SK-N-SH (cell line): ENCODE measurements around the gene GIT2. TPM values are rescaled to one million over a fixed set of nuclear protein-coding genes. Genes with fewer than 3 reads are reported as not detected.

Source experiments
- CTCF ChIA-PET: fragments of 300-600, 350-600 bp; formaldehyde crosslinking; extraction: SDS; loops from one replicate; lab custom pipeline; 2021; lab: Yijun Ruan, JAX
- POLR2A ChIA-PET: fragments of 350-600 bp; sonication (Branson Sonifier 250); formaldehyde crosslinking; extraction: SDS; loops from one replicate; lab custom pipeline; 2020; ENCODE audit warnings: antibody characterized with exemption, inconsistent platforms; lab: Yijun Ruan, JAX
- DNase-seq: peaks from one replicate; pipeline ENCODE4 v3.0.0; 2012
- H2AFZ ChIP-seq: fragments of 200-600 bp; sonication (generic); 2 replicates; pipeline ENCODE4 v1.8.1; 2016; ENCODE audit warnings: antibody characterized with exemption, mild to moderate bottlenecking, low read depth
- H3F3A ChIP-seq: fragments of 200-600 bp; sonication (generic); replicated peaks from 2 replicates; pipeline ENCODE3; 2016; ENCODE audit warnings: antibody characterized with exemption, mild to moderate bottlenecking; ENCODE audit not compliant: insufficient read depth
- H3K27ac ChIP-seq, 2 experiments: fragments of 200-500 bp in 1 of 2; fragments of 200-600 bp in 1 of 2; sonication (Bioruptor generic) in 1 of 2; sonication (generic), shearing (Covaris generic) in 1 of 2; 2 replicates each; pipeline versions ENCODE4 v1.5.1 to v1.6.1; 2014 to 2016; ENCODE audit warnings: low read depth in 2 of 2, inconsistent platforms in 1 of 2, low read length in 1 of 2, mild to moderate bottlenecking in 1 of 2, mixed read lengths in 1 of 2
- H3K27me3 ChIP-seq: fragments of 200-600 bp; sonication (generic), shearing (Covaris generic); 2 replicates; pipeline ENCODE4 v1.6.1; 2016; ENCODE audit warnings: mixed run types; ENCODE audit not compliant: insufficient read depth
- H3K36me3 ChIP-seq, 2 experiments: fragments of 200-500 bp in 1 of 2; fragments of 200-600 bp in 1 of 2; sonication (Bioruptor generic) in 1 of 2; sonication (generic) in 1 of 2; replicated peaks in 1 of 2; 2 replicates each; pipeline versions ENCODE3 to v1.5.1; 2014 to 2016; ENCODE audit warnings: low read length in 1 of 2, mild to moderate bottlenecking in 1 of 2; ENCODE audit not compliant: insufficient read depth in 2 of 2, control insufficient read depth in 1 of 2
- H3K4me1 ChIP-seq, 2 experiments: fragments of 200-500 bp in 1 of 2; fragments of 200-600 bp in 1 of 2; sonication (Bioruptor generic) in 1 of 2; sonication (generic), shearing (Covaris generic) in 1 of 2; 2 replicates each; pipeline versions ENCODE4 v1.5.1 to v1.6.1; 2014 to 2016; ENCODE audit warnings: low read depth in 1 of 2, low read length in 1 of 2, mixed run types in 1 of 2; ENCODE audit not compliant: insufficient read depth in 2 of 2, control insufficient read depth in 1 of 2
- H3K4me2 ChIP-seq: fragments of 200-600 bp; sonication (generic), shearing (Covaris generic); 2 replicates; pipeline ENCODE4 v1.6.1; 2017; ENCODE audit warnings: mixed run types
- H3K4me3 ChIP-seq, 2 experiments: fragments of 200-500 bp in 1 of 2; fragments of 200-600 bp in 1 of 2; sonication (Bioruptor generic) in 1 of 2; sonication (generic), shearing (Covaris generic) in 1 of 2; 2 replicates each; pipeline versions ENCODE4 v1.5.1 to v1.8.1; 2014 to 2016; ENCODE audit warnings: low read depth in 2 of 2, inconsistent platforms in 1 of 2, low read length in 1 of 2, mild to moderate bottlenecking in 1 of 2, mixed read lengths in 1 of 2, moderate library complexity in 1 of 2
- H3K79me2 ChIP-seq: fragments of 200-600 bp; sonication (generic); 2 replicates; pipeline ENCODE4 v1.8.1; 2017; ENCODE audit warnings: mild to moderate bottlenecking; ENCODE audit not compliant: insufficient read depth
- H3K9ac ChIP-seq: fragments of 200-600 bp; sonication (generic); 2 replicates; pipeline ENCODE4 v1.6.1; 2017; ENCODE audit warnings: mixed run types
- H3K9me2 ChIP-seq: fragments of 200-600 bp; sonication (generic); 2 replicates; pipeline ENCODE4 v1.6.1; 2017; ENCODE audit warnings: mixed run types
- H3K9me3 ChIP-seq: fragments of 200-600 bp; sonication (generic); 2 replicates; pipeline ENCODE4 v1.6.1; 2017; ENCODE audit warnings: mixed run types, mild to moderate bottlenecking, moderate library complexity
- H4K20me1 ChIP-seq: fragments of 200-600 bp; sonication (generic); 2 replicates; pipeline ENCODE4 v1.6.1; 2017; ENCODE audit warnings: mild to moderate bottlenecking, mixed run types; ENCODE audit not compliant: insufficient read depth
- CTCF ChIP-seq: fragments of 200-600 bp; sonication (generic); IDR thresholded peaks from 2 replicates; pipeline ENCODE4 v1.6.1; 2017; ENCODE audit warnings: antibody characterized with exemption, mild to moderate bottlenecking, moderate library complexity
- ELF1 ChIP-seq: IDR thresholded peaks from 2 replicates; pipeline ENCODE4 v1.4.0; 2012
- EP300 ChIP-seq, 2 experiments: IDR thresholded peaks; 2 replicates each; pipeline versions ENCODE4 v1.4.0 to v1.6.1; 2012; ENCODE audit warnings: borderline replicate concordance in 1 of 2, low read depth in 1 of 2, low read length in 1 of 2
- FOSL2 ChIP-seq: IDR thresholded peaks from 2 replicates; pipeline ENCODE4 v1.4.0; 2012; ENCODE audit warnings: low read depth, mild to moderate bottlenecking, moderate library complexity, borderline replicate concordance
- FOXM1 ChIP-seq: IDR thresholded peaks from 2 replicates; pipeline ENCODE4 v1.4.0; 2012; ENCODE audit warnings: low read depth, mild to moderate bottlenecking
- GATA2 ChIP-seq: sonication (generic); formaldehyde crosslinking; IDR thresholded peaks from 2 replicates; pipeline ENCODE4 v1.5.0; 2020; ENCODE audit warnings: mild to moderate bottlenecking, missing genetic modification reagents
- MAX ChIP-seq: IDR thresholded peaks from 2 replicates; pipeline ENCODE4 v1.4.0; 2012; ENCODE audit warnings: low read depth
- MEF2A ChIP-seq: IDR thresholded peaks from 2 replicates; pipeline ENCODE4 v1.4.0; 2012; ENCODE audit warnings: low read depth, borderline replicate concordance
- MXI1 ChIP-seq: IDR thresholded peaks from 2 replicates; pipeline ENCODE4 v1.6.1; 2012; ENCODE audit warnings: mild to moderate bottlenecking, low read depth, low read length, improper control_type of control experiment
- NFIC ChIP-seq: IDR thresholded peaks from 2 replicates; pipeline ENCODE4 v1.4.0; 2012; ENCODE audit warnings: borderline replicate concordance
- PBX3 ChIP-seq: IDR thresholded peaks from 2 replicates; pipeline ENCODE4; 2012
- POLR2AphosphoS5 ChIP-seq: IDR thresholded peaks from 2 replicates; pipeline ENCODE4 v1.6.1; 2012; ENCODE audit warnings: low read depth, low read length
- RCOR1 ChIP-seq: fragments of 150-350 bp; IDR thresholded peaks from 2 replicates; pipeline ENCODE4 v1.6.1; 2017; ENCODE audit warnings: antibody characterized with exemption, low read length
- RFX5 ChIP-seq: IDR thresholded peaks from 2 replicates; pipeline ENCODE4 v1.6.1; 2012; ENCODE audit warnings: mild to moderate bottlenecking, improper control_type of control experiment, low read length
- RXRA ChIP-seq: IDR thresholded peaks from 2 replicates; pipeline ENCODE4 v1.4.0; 2012; ENCODE audit warnings: low read depth, mild to moderate bottlenecking, borderline replicate concordance
- TCF12 ChIP-seq: IDR thresholded peaks from 2 replicates; pipeline ENCODE4 v1.4.0; 2012
- TEAD4 ChIP-seq: IDR thresholded peaks from 2 replicates; pipeline ENCODE4 v1.4.0; 2012; ENCODE audit warnings: mild to moderate bottlenecking, borderline replicate concordance; ENCODE audit not compliant: insufficient read depth
- USF1 ChIP-seq: IDR thresholded peaks from 2 replicates; pipeline ENCODE4 v1.4.0; 2012; ENCODE audit warnings: low read depth, borderline replicate concordance
- YY1 ChIP-seq: IDR thresholded peaks from 2 replicates; pipeline ENCODE4 v1.4.0; 2012; ENCODE audit warnings: low read depth, mild to moderate bottlenecking
- ZBTB33 ChIP-seq: IDR thresholded peaks from 2 replicates; pipeline ENCODE4 v1.4.0; 2012; ENCODE audit warnings: low read depth, borderline replicate concordance
- WGBS: methylation state at CpG from one replicate; pipeline ENCODE4 v1.1.6; 2017; ENCODE audit warnings: low lambda C conversion rate; 5-methylcytosine and 5-hydroxymethylcytosine counted together
- polyA plus RNA-seq, 3 experiments: library from polyadenylated mRNA; depleted of rRNA; stranded (reverse); fragments of >200 nt; gene quantifications; 2 replicates each; pipeline ENCODE4 v1.2.3, GENCODE V29; 2012

GIT2 gene
- polyA plus RNA-seq, 1 of the 3 experiments (the other 2 are of a cell fraction), result 21.2 TPM

GRCh38 chr12:109923038-109923437 is 73.1 kb downstream of the GIT2 start:
- 86% methylated on average over 4 of the region's 5 CpGs for WGBS
- no peak for TF ChIP-seq FOSL2
- TF ChIP-seq TEAD4, result no peak
- TF ChIP-seq NFIC, result no peak
- TF ChIP-seq ELF1, result no peak
- TF ChIP-seq RFX5, result no peak
- TF ChIP-seq CTCF, result no peak
- no peak for DNase-seq
- H3K9ac ChIP-seq, result no peak overlapping the region
- H3K9me3 ChIP-seq, result no peaks in the 10 kb centered on the region
- no peak overlapping the region for H3K4me2 ChIP-seq
- CTCF ChIA-PET, result no interaction called here
- H3K27me3 ChIP-seq, result no peaks in the 10 kb centered on the region
- H4K20me1 ChIP-seq, result no peaks in the 10 kb centered on the region
- H3F3A ChIP-seq, result no peaks in the 10 kb centered on the region
- H3K9me2 ChIP-seq, result no peaks in the 10 kb centered on the region
- peaks cover 0 to 17% of the 10 kb centered on the region in 2 experiments for H3K36me3 ChIP-seq
- no peaks in the 10 kb centered on the region for H3K79me2 ChIP-seq
- POLR2A ChIA-PET, result interaction anchor here (0.6 kb wide), 1 partner anchor 52 kb away, joined by 3 read pairs; no protein-coding TSS in a partner anchor
- no peak overlapping the region for H3K4me3 ChIP-seq
- no peak overlapping the region for H2AFZ ChIP-seq
- peaks cover 0 to 2% of the 10 kb centered on the region in 2 experiments; a peak in 1 of 4 replicates for H3K4me1 ChIP-seq
- no peak overlapping the region for H3K27ac ChIP-seq

GRCh38 chr12:109921982-109922381 is 74.2 kb downstream of the GIT2 start:
- H3K4me3 ChIP-seq, result no peak overlapping the region
- no peak overlapping the region for H3K27ac ChIP-seq
- H3K9me2 ChIP-seq, result no peaks in the 10 kb centered on the region
- no peaks in the 10 kb centered on the region for H3F3A ChIP-seq
- DNase-seq, result no peak
- no peaks in the 10 kb centered on the region for H4K20me1 ChIP-seq
- peaks cover 0 to 2% of the 10 kb centered on the region in 2 experiments; a peak in 1 of 4 replicates for H3K4me1 ChIP-seq
- no peaks in the 10 kb centered on the region for H3K27me3 ChIP-seq
- no peak overlapping the region for H3K9ac ChIP-seq
- ChIA-PET POLR2A (no interaction called here), CTCF (interaction anchor here (1.3 to 1.7 kb wide), 3 partner anchors 69 to 489 kb away, joined by 3 to 5 read pairs (median 4); no protein-coding TSS in a partner anchor)
- H3K9me3 ChIP-seq, result no peaks in the 10 kb centered on the region
- H3K4me2 ChIP-seq, result no peak overlapping the region
- H2AFZ ChIP-seq, result no peak overlapping the region
- 100% methylated on average over 4 of the region's 4 CpGs for WGBS
- no peaks in the 10 kb centered on the region for H3K79me2 ChIP-seq
- H3K36me3 ChIP-seq, result peaks cover 10 to 13% of the 10 kb centered on the region in 2 experiments
- TF ChIP-seq MAX (no peak), FOSL2 (no peak), TEAD4 (no peak), GATA2 (no peak), POLR2AphosphoS5 (no peak), RCOR1 (no peak), FOXM1 (no peak), ZBTB33 (no peak), EP300 (IDR thresholded peaks at IDR 0.05; ENCODE audit: borderline replicate concordance in 1 of 2, low read depth in 1 of 2, low read length in 1 of 2) (no peak), RXRA (no peak), USF1 (no peak), TCF12 (no peak), YY1 (no peak), MEF2A (no peak), PBX3 (no peak), MXI1 (no peak), CTCF (no peak)
